GM08714 (cell line): ENCODE data around the gene SNX14.

ENCODE experiments used
- H3K4me3 ChIP-seq: fragments of 200-500 bp; sonication (Bioruptor generic); 2 replicates; pipeline ENCODE4 v1.5.1; 2014; ENCODE audit warnings: mild to moderate bottlenecking, low read length, inconsistent platforms
- ZNF274 ChIP-seq: IDR thresholded peaks from 2 replicates; pipeline ENCODE4 v1.6.1; 2012; ENCODE audit warnings: mild to moderate bottlenecking, low read depth, low read length

SNX14 gene

GRCh38 chr6:85458782-85459181 lies 134.9 kb downstream of the SNX14 start:
- H3K4me3 ChIP-seq: no peak overlapping the region
- no peak for TF ChIP-seq ZNF274

- no peak overlapping the region for H3K4me3 ChIP-seq
- no peak for TF ChIP-seq ZNF274
Measured at GRCh38 chr6:85458184-85458583, 135.5 kb downstream of the SNX14 start.

- H3K4me3 ChIP-seq: no peak overlapping the region
- no peak for TF ChIP-seq ZNF274
Measured at GRCh38 chr6:85456782-85457181, 136.9 kb downstream of the SNX14 start.
